Heart left ventricle (tissue), 13 donors: ENCODE data around the gene TOM1.

Source experiments
- CTCF ChIP-seq, 12 donors: fragments of 200-600 bp; sonication (generic) in 4 of 12; IDR thresholded peaks; one replicate each; pipeline versions ENCODE4 v1.5.0 to v1.8.0; 2018 to 2022; ENCODE audit warnings: antibody characterized with exemption in 12 of 12, mild to moderate bottlenecking in 5 of 12
- POLR2A ChIP-seq, 2 donors: fragments of 450-650 bp; IDR thresholded peaks; one replicate each; pipeline ENCODE4 v1.6.1; 2017; ENCODE audit warnings: antibody characterized with exemption in 2 of 2, mild to moderate bottlenecking in 2 of 2, moderate library complexity in 2 of 2
- donor health status: ischemic (EF 13 %, LVEDD 7.1; RV severe dilation, severe dysfunction).
- donor health status: DM: no; HTN: yes; CAD: no.
- donor health status: DM: no; HTN: no; CAD: no.
- donor health status: ischemic (EF 25% LVEDD 6.9; RV normal size, moderate dysfunction).
- donor health status: ischemic (EF 25% LVEDD 5.7; RV mildly dilated, moderate dysfunction).
- donor health status: ischemic (EF 35%, LVEDD 5.7; RV mildly dilated, moderate dysfunction).
- donor health status: nonischemic (EF 11% LVEDD 7.7; RV severe dilation, severe dysfunction).
- donor health status: DM: yes; HTN: yes; CAD: no.
- donor health status: PGD.
- donor health status: ischemic (EF 29% LVEDD 5.4; RV normal size, mild dysfunction).
- donor health status: nonischemic (EF 23%, LVEDD 6.1; RV moderate dilation, normal function).

GRCh38 chr22:35386670-35387288 lies 87.1 kb downstream of the TOM1 start:
- TF ChIP-seq CTCF (IDR thresholded peaks at IDR 0.05) (no peak), POLR2A (IDR thresholded peaks at IDR 0.05) (no peak)
